Coronary artery (tissue), 2 donors: ENCODE data around the gene RAD17.
"Not testable (repeated sequence)": the region's sequence is repeated elsewhere in the genome, so short reads cannot be mapped to it uniquely, and the experiment has no call there.

ENCODE experiments used
- DNase-seq: peaks from one replicate; pipeline ENCODE4 v3.0.0-alpha.2; 2017; ENCODE audit warnings: low spot score
- H3K27ac ChIP-seq, 2 donors: fragments of 200-600 bp; sonication (generic); one replicate each; pipeline ENCODE4 v1.5.1; 2016 to 2019
- H3K4me3 ChIP-seq: fragments of 200-600 bp; sonication (generic); 2 replicates; pipeline ENCODE4 v1.5.1; 2016; ENCODE audit warnings: mild to moderate bottlenecking, moderate library complexity
- TF ChIP-seq, protein P1 (sequence below): fragments of 200-600 bp; sonication (generic); IDR thresholded peaks from one replicate; pipeline ENCODE4 v1.5.1; 2019; ENCODE audit warnings: antibody characterized with exemption

The RAD17 gene

DNA sequence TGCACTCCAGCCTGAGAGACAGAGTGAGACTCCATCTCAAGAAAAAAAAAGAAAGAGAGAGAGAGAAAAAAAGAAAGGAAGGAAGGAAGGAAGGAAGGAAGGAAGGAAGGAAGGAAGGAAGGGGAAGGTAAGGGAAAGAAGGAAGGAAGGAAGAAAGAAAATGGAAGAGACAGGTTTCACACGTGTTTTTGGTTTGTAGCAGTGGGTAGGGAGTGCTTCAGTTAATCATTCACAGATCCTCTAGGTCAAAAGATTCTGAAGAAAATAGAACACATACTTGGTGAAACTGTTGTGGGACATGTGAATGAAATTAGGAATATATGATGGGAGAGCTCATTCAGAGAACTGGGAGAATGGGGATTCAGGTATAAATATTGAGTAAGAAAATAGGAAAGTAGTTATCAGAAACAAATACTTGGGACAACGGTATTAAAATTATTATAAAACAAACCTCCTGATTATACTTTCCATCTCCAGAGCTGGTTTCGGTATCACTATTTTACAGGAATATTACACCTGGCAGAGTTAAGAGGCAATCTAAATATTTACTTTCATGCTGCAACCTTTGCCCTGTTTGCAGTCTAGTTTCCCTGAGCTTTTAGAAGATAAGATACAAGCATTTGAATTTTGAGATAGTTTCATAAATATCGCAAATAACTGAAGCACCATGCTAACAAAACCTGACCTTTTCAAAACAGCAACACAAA lies 82.5 kb downstream of the RAD17 start:
- Histone ChIP-seq H3K4me3 (no peak overlapping the region), H3K27ac (no peak overlapping the region)
- DNase-seq, result no peak
- TF ChIP-seq, protein P1, sequence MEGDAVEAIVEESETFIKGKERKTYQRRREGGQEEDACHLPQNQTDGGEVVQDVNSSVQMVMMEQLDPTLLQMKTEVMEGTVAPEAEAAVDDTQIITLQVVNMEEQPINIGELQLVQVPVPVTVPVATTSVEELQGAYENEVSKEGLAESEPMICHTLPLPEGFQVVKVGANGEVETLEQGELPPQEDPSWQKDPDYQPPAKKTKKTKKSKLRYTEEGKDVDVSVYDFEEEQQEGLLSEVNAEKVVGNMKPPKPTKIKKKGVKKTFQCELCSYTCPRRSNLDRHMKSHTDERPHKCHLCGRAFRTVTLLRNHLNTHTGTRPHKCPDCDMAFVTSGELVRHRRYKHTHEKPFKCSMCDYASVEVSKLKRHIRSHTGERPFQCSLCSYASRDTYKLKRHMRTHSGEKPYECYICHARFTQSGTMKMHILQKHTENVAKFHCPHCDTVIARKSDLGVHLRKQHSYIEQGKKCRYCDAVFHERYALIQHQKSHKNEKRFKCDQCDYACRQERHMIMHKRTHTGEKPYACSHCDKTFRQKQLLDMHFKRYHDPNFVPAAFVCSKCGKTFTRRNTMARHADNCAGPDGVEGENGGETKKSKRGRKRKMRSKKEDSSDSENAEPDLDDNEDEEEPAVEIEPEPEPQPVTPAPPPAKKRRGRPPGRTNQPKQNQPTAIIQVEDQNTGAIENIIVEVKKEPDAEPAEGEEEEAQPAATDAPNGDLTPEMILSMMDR, result no peak

DNA sequence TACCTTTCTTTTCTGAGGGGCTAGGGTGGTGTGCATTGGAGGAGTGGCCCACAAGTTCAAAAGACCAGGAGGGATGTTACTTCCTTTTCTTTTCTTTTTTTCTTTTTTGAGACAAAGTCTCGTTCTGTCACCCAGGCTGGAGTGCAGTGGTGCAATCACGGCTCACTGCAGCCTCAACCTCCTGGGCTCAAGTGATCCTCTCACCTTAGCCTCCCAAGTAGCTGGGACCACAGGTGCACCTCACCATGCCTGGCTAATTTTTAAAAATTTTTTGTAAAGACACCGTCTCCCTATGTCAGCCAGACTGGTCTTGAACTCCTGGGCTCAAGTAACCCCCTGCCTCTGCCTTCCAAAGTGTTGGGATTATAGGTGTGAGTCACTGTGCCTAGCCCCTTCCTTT lies 83.9 kb downstream of the RAD17 start:
- H3K4me3 ChIP-seq, H3K27ac ChIP-seq, DNase-seq: not testable (repeated sequence)

DNA sequence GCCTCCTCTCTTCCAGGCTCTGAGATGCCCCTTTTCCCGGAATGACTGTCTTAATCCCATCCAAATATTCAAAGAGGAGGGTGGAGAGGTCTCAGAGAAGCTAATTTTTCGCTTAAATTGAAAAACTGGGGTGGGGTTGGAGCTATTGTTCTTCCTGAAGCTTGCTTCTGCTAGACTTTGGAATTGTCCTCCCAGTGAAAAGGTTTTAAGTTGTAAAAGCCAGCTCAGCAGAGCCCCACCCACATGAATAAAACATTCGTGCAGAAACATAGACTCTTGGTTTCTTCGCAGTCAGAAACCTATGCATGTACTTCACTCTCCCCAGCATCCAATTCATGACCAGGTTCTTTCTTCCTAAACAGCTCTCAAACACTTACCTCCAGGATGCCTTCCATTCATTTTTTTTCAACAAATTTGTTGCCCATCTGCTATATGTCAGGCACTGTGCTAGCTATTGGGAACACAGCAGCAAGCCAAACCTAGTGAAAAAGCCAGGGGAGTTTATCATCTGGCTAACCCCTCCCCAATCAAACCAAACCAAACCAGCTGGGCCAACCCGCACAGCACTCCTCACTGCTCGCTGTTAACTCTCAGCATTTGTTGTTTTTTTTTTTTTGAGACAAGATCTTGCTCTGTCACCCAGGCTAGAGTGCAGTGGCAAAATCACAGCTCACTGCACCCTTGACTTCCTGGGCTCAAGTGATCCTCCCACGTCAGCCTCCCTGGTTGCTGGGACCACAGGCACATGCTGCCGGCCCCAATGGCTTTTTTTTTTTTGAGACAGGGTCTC lies 85.0 kb downstream of the RAD17 start:
- TF ChIP-seq, protein P1, result no peak
- H3K27ac ChIP-seq, result no peak overlapping the region

DNA sequence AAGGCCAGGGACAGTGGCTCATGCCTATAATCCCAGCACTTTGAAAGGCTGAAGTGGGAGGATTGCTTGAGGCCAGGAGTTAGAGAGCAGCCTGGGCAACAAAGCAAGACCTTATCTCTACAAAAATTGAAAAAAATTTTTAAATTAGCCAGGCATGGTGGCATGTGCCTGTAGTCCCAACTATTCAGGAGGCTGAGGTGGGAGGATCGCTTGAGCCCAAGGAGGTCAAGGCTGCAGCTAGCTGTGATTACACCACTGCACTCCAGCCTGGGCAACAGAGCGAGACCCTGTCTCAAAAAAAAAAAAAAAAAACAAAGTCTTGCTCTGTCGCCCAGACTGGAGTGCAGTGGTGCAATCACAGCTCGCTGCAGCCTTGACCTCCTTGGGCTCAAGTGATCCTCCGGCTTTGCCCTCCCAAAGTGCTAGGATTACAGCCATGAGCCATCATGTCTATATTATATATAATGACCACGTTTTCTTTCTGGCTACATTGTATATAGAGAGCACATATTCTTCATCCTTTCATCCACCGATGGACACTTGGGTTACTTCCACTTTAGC lies 85.9 kb downstream of the RAD17 start:
- DNase-seq, H3K27ac ChIP-seq, H3K4me3 ChIP-seq: not testable (repeated sequence)

More for the DNA sequence above, 85.0 kb downstream of the RAD17 start:
- H3K4me3 ChIP-seq, result no peak overlapping the region
- no peak for DNase-seq

DNA sequence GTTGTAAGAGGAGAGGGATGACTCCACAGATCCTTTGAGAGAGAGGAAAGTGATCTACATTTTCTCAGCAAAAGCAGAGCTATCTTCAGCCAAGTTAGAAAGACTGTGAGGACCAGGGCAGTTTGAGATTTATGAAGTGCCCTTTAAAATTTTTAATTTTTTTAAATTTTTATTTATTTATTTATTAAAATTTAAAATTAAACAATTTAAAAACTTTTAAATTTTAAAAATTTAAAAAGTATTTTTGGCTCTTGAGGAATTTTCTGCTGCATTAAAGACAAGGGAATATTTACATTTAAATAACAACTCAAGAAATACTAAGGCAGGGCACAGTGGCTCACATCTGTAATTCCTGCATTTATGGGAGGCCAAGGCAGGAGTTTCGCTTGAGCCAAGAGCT lies 92.6 kb downstream of the RAD17 start:
- Histone ChIP-seq H3K4me3 (no peak overlapping the region), H3K27ac (no peak overlapping the region)
- DNase-seq, result no peak
- TF ChIP-seq, protein P1, result no peak
